ENCODE results near the gene MORN1. TPM values are rescaled to one million over a fixed set of nuclear protein-coding genes. Genes with fewer than 3 reads are reported as not detected.

The MORN1 gene
- total RNA-seq, 4 donors from 2014 or later: 3.0 to 34.0 (median 12.5) TPM

- in situ Hi-C loops (cut with MboI; ENCODE audit: low pct_ligation_motif_present in 1 of 4, low pct_unique_long_range_greater_than_20kb in 1 of 4, low sequenced_read_pairs in 3 of 4): loop anchor here (10.0 to 25.0 kb wide), 4 partner anchors 129 to 229 kb away; partner anchors contain the start of genes MMEL1 (in 1 of the 4) and TNFRSF14 (in 1 of the 4)
- peaks cover 19 to 44% (median 34%) of the 10 kb centered on the region in 4 donors for H3K4me1 ChIP-seq
- peak; percentile 74 for DNase-seq
- H3K9me3 ChIP-seq: no peaks in the 10 kb centered on the region
- H3K36me3 ChIP-seq: no peaks in the 10 kb centered on the region
- peak in 1 of 3 donors; percentile 6 for TF ChIP-seq POLR2AphosphoS5 (IDR thresholded peaks at IDR 0.05)
- peak; percentile 27 for TF ChIP-seq POLR2A (IDR thresholded peaks at IDR 0.05)
- TF ChIP-seq EP300 (IDR thresholded peaks at IDR 0.05; ENCODE audit: low read depth): no peak
- TF ChIP-seq, protein P1, sequence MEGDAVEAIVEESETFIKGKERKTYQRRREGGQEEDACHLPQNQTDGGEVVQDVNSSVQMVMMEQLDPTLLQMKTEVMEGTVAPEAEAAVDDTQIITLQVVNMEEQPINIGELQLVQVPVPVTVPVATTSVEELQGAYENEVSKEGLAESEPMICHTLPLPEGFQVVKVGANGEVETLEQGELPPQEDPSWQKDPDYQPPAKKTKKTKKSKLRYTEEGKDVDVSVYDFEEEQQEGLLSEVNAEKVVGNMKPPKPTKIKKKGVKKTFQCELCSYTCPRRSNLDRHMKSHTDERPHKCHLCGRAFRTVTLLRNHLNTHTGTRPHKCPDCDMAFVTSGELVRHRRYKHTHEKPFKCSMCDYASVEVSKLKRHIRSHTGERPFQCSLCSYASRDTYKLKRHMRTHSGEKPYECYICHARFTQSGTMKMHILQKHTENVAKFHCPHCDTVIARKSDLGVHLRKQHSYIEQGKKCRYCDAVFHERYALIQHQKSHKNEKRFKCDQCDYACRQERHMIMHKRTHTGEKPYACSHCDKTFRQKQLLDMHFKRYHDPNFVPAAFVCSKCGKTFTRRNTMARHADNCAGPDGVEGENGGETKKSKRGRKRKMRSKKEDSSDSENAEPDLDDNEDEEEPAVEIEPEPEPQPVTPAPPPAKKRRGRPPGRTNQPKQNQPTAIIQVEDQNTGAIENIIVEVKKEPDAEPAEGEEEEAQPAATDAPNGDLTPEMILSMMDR (IDR thresholded peaks at IDR 0.05): peak in 2 of 5 experiments; percentile 25 to 46
- peaks cover 34% of the 10 kb centered on the region for H3K27me3 ChIP-seq
- WGBS, 2 donors (ENCODE audit: low coverage in 1 of 2): 20 to 39% methylated on average over 3 to 17 of the region's 19 CpGs
- H3K27ac ChIP-seq: peak overlapping the region; percentile 73 to 84 (median 76)
- intact Hi-C loops (cut with DNase I; ENCODE audit: low total_unique reads): loop anchor here (5.0 kb wide), 1 partner anchor 131 kb away; no protein-coding TSS in a partner anchor
- peak overlapping the region in 3 of 4 donors; percentile 16 to 37 (median 35) for H3K4me3 ChIP-seq
Observed at GRCh38 chr1:2415801-2416208, 24.5 kb upstream of the MORN1 start.

DNA sequence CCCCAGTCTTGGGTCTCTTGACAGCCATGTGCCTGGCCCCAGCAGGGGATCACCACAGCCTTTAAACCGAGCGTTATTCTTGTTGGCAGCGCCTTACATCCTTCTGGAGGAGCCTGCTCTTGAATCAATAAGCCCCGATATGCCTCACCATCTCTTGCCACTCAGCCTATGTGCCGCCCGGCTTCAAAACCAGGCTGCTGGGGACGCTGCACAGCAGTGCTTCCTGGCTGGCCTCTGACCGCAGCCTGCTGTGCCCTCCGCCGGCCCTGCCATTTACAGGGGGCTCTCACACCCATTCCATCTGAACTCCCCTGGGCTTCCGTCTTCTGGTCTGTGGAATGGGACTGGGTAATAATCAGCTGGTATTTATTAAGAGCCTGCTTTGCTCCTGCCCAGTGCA lies 24.0 kb upstream of the MORN1 start:
- H3K36me3 ChIP-seq: no peaks in the 10 kb centered on the region
- H3K4me3 ChIP-seq: peak overlapping the region in 1 of 4 donors; percentile 35
- H3K9me3 ChIP-seq: no peaks in the 10 kb centered on the region
- peaks cover 19 to 44% (median 34%) of the 10 kb centered on the region in 4 donors for H3K4me1 ChIP-seq
- 20 to 47% methylated on average over 3 to 11 of the region's 11 CpGs for WGBS, 2 donors (ENCODE audit: low coverage in 1 of 2)
- TF ChIP-seq POLR2AphosphoS5 (IDR thresholded peaks at IDR 0.05) (no peak), EP300 (IDR thresholded peaks at IDR 0.05; ENCODE audit: low read depth) (no peak)
- TF ChIP-seq, protein P1 (IDR thresholded peaks at IDR 0.05): no peak
- intact Hi-C loops (cut with DNase I; ENCODE audit: low total_unique reads) (loop anchor here (5.0 kb wide), 1 partner anchor 132 kb away; no protein-coding TSS in a partner anchor), in situ Hi-C loops (cut with MboI; ENCODE audit: low pct_ligation_motif_present in 1 of 4, low pct_unique_long_range_greater_than_20kb in 1 of 4, low sequenced_read_pairs in 3 of 4) (loop anchor here (10.0 to 25.0 kb wide), 4 partner anchors 129 to 229 kb away; partner anchors contain the start of genes MMEL1 (in 1 of the 4) and TNFRSF14 (in 1 of the 4))
- H3K27ac ChIP-seq: peak overlapping the region; percentile 73 to 84 (median 76)
- no peak for DNase-seq
- H3K27me3 ChIP-seq: peaks cover 29% of the 10 kb centered on the region

DNA sequence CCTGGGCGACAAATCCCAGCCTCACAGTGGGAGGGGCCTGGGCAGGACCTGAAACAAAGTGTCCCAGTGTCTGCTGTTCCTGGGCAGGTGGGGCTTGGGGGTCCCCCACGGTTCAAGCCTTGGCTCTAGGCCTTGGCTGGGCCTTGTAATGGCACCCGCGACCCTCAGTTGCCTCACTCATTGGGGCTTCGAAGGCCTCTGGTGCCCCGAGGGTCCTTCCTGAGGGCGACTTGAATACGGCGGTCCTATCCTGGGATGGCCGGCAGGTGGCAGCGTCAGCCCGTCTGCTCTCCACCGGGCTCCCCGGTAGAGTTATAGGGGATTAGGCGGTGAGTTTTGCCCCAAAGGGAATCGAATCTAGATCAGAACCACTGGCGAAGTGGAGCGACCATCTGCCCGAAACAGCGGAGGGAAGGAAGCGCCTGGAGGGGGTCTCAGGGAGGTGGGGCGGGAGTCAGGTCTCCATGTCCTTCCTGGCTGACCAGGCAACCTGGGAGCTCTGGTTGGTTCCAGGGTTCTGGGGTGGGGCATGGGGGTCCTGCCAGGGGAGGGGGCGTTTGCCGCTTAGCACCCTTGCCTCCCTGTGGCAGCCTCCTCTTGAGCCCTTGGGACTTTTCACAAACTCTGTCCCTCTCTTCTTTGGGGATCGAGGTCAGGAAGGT lies 23.1 kb upstream of the MORN1 start:
- no peak for TF ChIP-seq EP300 (IDR thresholded peaks at IDR 0.05; ENCODE audit: low read depth)
- TF ChIP-seq, protein P1 (IDR thresholded peaks at IDR 0.05): peak; percentile 89 to 97 (median 93)
- intact Hi-C loops (cut with DNase I; ENCODE audit: low total_unique reads): no loop called here
- peak; percentile 87 for DNase-seq
- Histone ChIP-seq H3K4me3 (peak overlapping the region in 1 of 4 donors; percentile 13), H3K27me3 (peaks cover 22% of the 10 kb centered on the region), H3K4me1 (peaks cover 19 to 44% (median 34%) of the 10 kb centered on the region in 4 donors), H3K9me3 (no peaks in the 10 kb centered on the region), H3K27ac (peak overlapping the region; percentile 90 to 95 (median 93)), H3K36me3 (no peaks in the 10 kb centered on the region)
- 2 to 3% methylated on average over 10 to 25 of the region's 25 CpGs for WGBS, 2 donors (ENCODE audit: low coverage in 1 of 2)
- in situ Hi-C loops (cut with MboI; ENCODE audit: low pct_ligation_motif_present in 1 of 4, low pct_unique_long_range_greater_than_20kb in 1 of 4, low sequenced_read_pairs in 3 of 4): loop anchor here (10.0 to 25.0 kb wide), 4 partner anchors 130 to 230 kb away; partner anchors contain the start of genes MMEL1 (in 1 of the 4) and TNFRSF14 (in 1 of the 4)
